ENCODE data around the gene FIBCD1. TPM values are rescaled to one million over a fixed set of nuclear protein-coding genes. Genes with fewer than 3 reads are reported as not detected.

FIBCD1 gene
- total RNA-seq, 6 experiments from 2014 or later: not detected

DNA sequence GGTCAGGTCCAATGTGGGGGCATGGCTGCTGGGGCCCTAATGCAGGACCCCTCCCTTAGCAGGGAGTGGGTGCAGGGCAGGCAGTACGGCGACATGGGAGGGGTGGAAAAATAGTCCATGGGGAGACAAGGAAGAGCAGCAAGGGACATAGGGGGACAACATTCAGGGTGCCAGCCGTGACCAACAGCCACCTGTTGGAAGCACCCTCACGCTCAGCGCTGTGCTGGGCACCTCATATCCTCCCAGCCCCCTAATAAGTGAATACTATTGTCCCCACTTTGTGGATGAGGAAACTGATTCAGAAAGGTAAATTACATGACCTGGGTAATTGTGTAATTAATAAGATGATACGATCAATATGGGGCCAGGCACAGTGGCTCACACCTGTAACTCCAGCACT lies 3.0 kb upstream of the FIBCD1 start:
- intact Hi-C loops (cut with DNase I): loop anchor here in 1 of 2 donors (5.0 kb wide), 2 partner anchors 75 to 235 kb away; no protein-coding TSS in a partner anchor
- ATAC-seq: no peak
- no peaks in the 10 kb centered on the region for H3K36me3 ChIP-seq
- no peak for TF ChIP-seq POLR2A (IDR thresholded peaks at IDR 0.05)
- TF ChIP-seq, protein P1, sequence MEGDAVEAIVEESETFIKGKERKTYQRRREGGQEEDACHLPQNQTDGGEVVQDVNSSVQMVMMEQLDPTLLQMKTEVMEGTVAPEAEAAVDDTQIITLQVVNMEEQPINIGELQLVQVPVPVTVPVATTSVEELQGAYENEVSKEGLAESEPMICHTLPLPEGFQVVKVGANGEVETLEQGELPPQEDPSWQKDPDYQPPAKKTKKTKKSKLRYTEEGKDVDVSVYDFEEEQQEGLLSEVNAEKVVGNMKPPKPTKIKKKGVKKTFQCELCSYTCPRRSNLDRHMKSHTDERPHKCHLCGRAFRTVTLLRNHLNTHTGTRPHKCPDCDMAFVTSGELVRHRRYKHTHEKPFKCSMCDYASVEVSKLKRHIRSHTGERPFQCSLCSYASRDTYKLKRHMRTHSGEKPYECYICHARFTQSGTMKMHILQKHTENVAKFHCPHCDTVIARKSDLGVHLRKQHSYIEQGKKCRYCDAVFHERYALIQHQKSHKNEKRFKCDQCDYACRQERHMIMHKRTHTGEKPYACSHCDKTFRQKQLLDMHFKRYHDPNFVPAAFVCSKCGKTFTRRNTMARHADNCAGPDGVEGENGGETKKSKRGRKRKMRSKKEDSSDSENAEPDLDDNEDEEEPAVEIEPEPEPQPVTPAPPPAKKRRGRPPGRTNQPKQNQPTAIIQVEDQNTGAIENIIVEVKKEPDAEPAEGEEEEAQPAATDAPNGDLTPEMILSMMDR (IDR thresholded peaks at IDR 0.05): no peak
- H3K9me3 ChIP-seq: no peaks in the 10 kb centered on the region
- no peak for DNase-seq
- H3K4me1 ChIP-seq: peaks cover 0 to 10% (median 0%) of the 10 kb centered on the region in 4 donors
- 70% methylated on average over 4 of the region's 6 CpGs for WGBS (ENCODE audit: insufficient coverage, low coverage, low lambda C conversion rate, missing lambda C conversion rate)
- H3K27me3 ChIP-seq: peaks cover 0 to 36% of the 10 kb centered on the region in 2 donors
- no peak overlapping the region for H3K27ac ChIP-seq
- H3K4me3 ChIP-seq: no peak overlapping the region

DNA sequence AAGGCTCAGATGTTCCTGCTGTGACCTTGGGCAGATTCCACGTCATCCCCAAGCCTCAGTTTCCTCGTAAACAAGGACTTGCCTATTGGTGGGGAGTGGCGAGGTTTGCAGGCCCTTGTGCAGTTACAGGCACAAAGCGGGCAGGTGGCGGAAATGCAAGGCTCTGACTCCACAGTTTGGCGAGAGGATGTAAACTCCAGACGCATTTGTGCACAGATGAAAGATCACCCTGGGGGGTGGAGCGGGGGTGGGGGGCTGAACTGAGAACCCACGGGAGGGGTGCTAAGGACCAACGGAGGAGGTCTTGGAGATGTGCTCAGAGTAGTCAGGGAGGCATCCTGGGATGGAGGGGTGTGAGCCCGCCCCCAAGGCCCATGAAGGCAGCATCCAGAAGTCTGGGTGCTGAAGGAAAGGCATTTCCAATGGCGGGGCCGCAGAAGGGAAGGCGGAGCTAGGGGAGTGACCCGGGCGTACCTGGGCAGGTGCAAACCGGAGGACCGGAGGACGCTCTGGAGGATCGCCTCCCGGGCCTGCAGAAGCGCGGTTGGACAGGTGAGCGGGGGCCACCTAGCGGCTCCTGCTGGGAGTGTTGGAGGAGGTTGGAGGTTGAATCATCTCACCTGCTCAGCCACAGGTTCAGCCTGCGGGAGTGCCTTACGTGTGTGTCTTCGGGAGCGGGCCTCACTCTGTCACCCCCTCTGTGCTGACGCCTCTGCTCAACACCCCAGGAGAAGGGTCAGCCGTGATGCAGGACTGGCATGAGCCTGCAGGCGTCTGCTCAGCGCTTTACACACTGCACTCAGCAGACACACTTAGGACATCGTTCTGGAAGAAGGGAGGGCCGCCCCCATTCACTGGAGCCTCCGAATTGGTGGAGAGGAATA lies 1.9 kb upstream of the FIBCD1 start:
- peaks cover 0 to 10% (median 0%) of the 10 kb centered on the region in 4 donors for H3K4me1 ChIP-seq
- H3K4me3 ChIP-seq: no peak overlapping the region
- TF ChIP-seq, protein P1 (IDR thresholded peaks at IDR 0.05): peak; percentile 79 to 90 (median 88)
- no peak for TF ChIP-seq POLR2A (IDR thresholded peaks at IDR 0.05)
- H3K9me3 ChIP-seq: no peaks in the 10 kb centered on the region
- ATAC-seq: peak; percentile 92 to 97 (median 96)
- H3K27me3 ChIP-seq: peaks cover 0 to 36% of the 10 kb centered on the region in 2 donors
- no peak overlapping the region for H3K27ac ChIP-seq
- intact Hi-C loops (cut with DNase I): loop anchor here in 1 of 2 donors (5.0 kb wide), 2 partner anchors 74 to 234 kb away; no protein-coding TSS in a partner anchor
- H3K36me3 ChIP-seq: no peaks in the 10 kb centered on the region
- peak; percentile 81 to 83 (median 81) for DNase-seq
- 7% methylated on average over 17 of the region's 36 CpGs for WGBS (ENCODE audit: insufficient coverage, low coverage, low lambda C conversion rate, missing lambda C conversion rate)

DNA sequence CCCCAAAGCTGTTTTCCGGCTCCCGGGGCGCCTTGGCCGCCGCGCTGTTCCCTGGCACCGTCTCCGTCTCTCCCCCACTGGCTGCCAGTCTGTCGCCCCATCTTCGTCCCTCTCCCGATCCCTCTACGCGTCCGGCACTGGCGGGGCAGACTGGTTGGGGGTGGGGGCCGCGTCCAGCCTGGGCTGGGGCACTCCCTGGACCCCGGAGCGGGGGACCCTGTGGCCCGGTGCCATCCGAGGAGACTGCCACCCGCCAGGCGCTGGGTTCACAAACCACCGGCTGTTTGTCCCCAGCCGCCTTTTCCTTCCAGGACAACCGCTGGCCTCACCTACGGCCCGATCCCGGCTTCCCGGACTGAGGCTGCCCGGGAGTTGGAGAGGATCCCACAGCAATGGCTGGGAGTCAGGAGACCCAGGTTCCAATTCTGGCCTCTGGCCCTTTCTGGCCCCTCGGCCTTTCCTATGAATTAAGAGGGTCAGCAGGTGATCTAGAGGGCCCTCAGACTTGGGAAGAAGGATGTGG lies 1.0 kb upstream of the FIBCD1 start:
- Histone ChIP-seq H3K4me3 (no peak overlapping the region), H3K36me3 (no peaks in the 10 kb centered on the region), H3K27ac (no peak overlapping the region), H3K9me3 (no peaks in the 10 kb centered on the region), H3K27me3 (peaks cover 0 to 36% of the 10 kb centered on the region in 2 donors), H3K4me1 (peaks cover 0 to 10% (median 0%) of the 10 kb centered on the region in 4 donors)
- under 1% methylated on average over 20 of the region's 32 CpGs for WGBS (ENCODE audit: insufficient coverage, low coverage, low lambda C conversion rate, missing lambda C conversion rate)
- DNase-seq (no peak), ATAC-seq (no peak)
- intact Hi-C loops (cut with DNase I): loop anchor here in 1 of 2 donors (5.0 kb wide), 2 partner anchors 73 to 233 kb away; no protein-coding TSS in a partner anchor
- TF ChIP-seq POLR2A (IDR thresholded peaks at IDR 0.05): no peak
- TF ChIP-seq, protein P1 (IDR thresholded peaks at IDR 0.05): no peak

DNA sequence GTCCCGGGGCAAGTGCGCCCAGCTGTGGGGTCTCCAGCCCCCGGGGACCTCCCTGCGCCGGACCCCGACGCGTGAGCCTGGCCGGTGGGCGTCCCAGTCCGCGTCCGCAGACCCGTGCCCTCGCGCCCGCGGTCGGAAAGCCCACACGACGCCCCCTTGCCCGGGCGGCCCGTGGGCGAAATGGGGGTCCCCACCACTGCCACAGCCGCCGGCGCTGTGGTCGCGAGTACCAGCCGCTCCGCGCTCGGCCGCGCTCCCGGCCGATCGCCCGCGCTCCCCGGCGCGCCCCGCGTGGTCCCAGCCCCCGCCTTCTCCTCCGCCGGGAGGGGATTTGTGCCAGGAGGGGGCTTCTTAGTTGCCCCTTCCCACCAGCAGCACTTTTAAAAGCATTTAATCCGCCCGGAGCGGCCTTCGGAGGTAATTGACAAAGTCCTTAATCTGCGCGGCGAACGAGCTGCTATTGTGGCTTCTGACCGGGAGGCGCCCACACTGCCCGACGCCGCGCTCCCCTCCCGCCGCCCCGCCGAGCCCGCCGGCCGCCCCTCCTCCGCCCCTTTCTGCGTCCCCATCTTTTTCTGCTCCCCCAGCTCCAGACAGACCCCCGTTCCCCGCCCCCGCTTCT lies 469 bp upstream of the FIBCD1 start:
- no peak for ATAC-seq
- intact Hi-C loops (cut with DNase I): loop anchor here in 1 of 2 donors (5.0 kb wide), 2 partner anchors 72 to 232 kb away; no protein-coding TSS in a partner anchor
- 4% methylated on average over 4 of the region's 75 CpGs for WGBS (ENCODE audit: insufficient coverage, low coverage, low lambda C conversion rate, missing lambda C conversion rate)

More for the DNA sequence above, 469 bp upstream of the FIBCD1 start:
- peaks cover 0 to 10% (median 0%) of the 10 kb centered on the region in 4 donors for H3K4me1 ChIP-seq
- DNase-seq: no peak
- no peak overlapping the region for H3K27ac ChIP-seq
- H3K9me3 ChIP-seq: no peaks in the 10 kb centered on the region
- no peaks in the 10 kb centered on the region for H3K36me3 ChIP-seq
- TF ChIP-seq, protein P1 (IDR thresholded peaks at IDR 0.05): no peak
- TF ChIP-seq POLR2A (IDR thresholded peaks at IDR 0.05): no peak
- peak overlapping the region in 2 of 3 donors; percentile 20 to 39 for H3K4me3 ChIP-seq
- peaks cover 0 to 36% of the 10 kb centered on the region in 2 donors for H3K27me3 ChIP-seq
